Measurements from ENCODE around the gene GET3.

- TF ChIP-seq, protein P1, sequence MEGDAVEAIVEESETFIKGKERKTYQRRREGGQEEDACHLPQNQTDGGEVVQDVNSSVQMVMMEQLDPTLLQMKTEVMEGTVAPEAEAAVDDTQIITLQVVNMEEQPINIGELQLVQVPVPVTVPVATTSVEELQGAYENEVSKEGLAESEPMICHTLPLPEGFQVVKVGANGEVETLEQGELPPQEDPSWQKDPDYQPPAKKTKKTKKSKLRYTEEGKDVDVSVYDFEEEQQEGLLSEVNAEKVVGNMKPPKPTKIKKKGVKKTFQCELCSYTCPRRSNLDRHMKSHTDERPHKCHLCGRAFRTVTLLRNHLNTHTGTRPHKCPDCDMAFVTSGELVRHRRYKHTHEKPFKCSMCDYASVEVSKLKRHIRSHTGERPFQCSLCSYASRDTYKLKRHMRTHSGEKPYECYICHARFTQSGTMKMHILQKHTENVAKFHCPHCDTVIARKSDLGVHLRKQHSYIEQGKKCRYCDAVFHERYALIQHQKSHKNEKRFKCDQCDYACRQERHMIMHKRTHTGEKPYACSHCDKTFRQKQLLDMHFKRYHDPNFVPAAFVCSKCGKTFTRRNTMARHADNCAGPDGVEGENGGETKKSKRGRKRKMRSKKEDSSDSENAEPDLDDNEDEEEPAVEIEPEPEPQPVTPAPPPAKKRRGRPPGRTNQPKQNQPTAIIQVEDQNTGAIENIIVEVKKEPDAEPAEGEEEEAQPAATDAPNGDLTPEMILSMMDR (IDR thresholded peaks at IDR 0.05), result no peak
- no peak for TF ChIP-seq EZH2 (IDR thresholded peaks at IDR 0.05; ENCODE audit: borderline replicate concordance, insufficient read depth, low read depth, low read length, poor library complexity, severe bottlenecking)
Observed at GRCh38 chr19:12737835-12738351, 596 bp downstream of the GET3 start.
